Ishikawa (cell line): ENCODE data around the gene SMIM27.

Experiments used
- CEBPB ChIP-seq: IDR thresholded peaks from 2 replicates; pipeline ENCODE4 v1.6.1; 2012
- CREB1 ChIP-seq: IDR thresholded peaks from 2 replicates; pipeline ENCODE4 v1.6.1; 2012; ENCODE audit warnings: low read depth
- EGR1 ChIP-seq: IDR thresholded peaks from 2 replicates; pipeline ENCODE4 v1.6.1; 2012
- EP300 ChIP-seq: IDR thresholded peaks from 2 replicates; pipeline ENCODE4 v1.6.1; 2012; ENCODE audit warnings: borderline replicate concordance
- FOXM1 ChIP-seq: IDR thresholded peaks from 2 replicates; pipeline ENCODE4 v1.6.1; 2012; ENCODE audit warnings: low read depth, borderline replicate concordance
- NFIC ChIP-seq: IDR thresholded peaks from 2 replicates; pipeline ENCODE4 v1.6.1; 2012
- RAD21 ChIP-seq: IDR thresholded peaks from 2 replicates; pipeline ENCODE4 v1.6.1; 2012; ENCODE audit warnings: low read depth
- TAF1 ChIP-seq: IDR thresholded peaks from 2 replicates; pipeline ENCODE4 v1.6.1; 2012; ENCODE audit warnings: low read depth, mild to moderate bottlenecking
- TCF12 ChIP-seq: IDR thresholded peaks from 2 replicates; pipeline ENCODE4 v1.6.1; 2012; ENCODE audit warnings: low read depth
- TEAD4 ChIP-seq: IDR thresholded peaks from 2 replicates; pipeline ENCODE4 v1.6.1; 2012
- YY1 ChIP-seq: IDR thresholded peaks from 2 replicates; pipeline ENCODE4 v1.6.1; 2012; ENCODE audit warnings: low read depth
- TF ChIP-seq, protein P1 (sequence below): IDR thresholded peaks from 2 replicates; pipeline ENCODE4 v1.6.1; 2012
- TF ChIP-seq, protein P2 (sequence below): IDR thresholded peaks from 2 replicates; pipeline ENCODE4 v1.6.1; 2012; ENCODE audit warnings: low read depth, mild to moderate bottlenecking
- TF ChIP-seq, protein P3 (sequence below): IDR thresholded peaks from 2 replicates; pipeline ENCODE4 v1.6.1; 2012

DNA sequence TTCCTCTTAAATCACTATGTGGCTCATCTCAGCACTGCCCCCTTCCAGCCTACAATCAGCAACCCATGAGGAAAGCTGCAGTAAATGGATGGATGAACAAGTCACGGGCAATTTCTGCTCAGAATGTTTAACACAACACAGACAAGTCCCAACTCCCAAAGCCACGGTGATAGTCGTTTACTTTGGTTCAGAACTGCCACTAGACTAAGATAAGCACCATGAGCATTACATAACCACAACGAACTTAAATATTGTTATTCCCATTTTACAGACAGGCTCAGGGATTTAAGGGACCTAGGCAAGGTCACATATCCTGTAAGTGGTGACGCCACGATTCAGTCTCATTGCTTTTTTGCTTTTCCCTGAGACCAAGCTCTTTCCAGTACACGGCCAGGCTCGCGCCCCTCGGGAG, 2.0 kb upstream of the SMIM27 start:
- no peak for TF ChIP-seq CREB1
- no peak for TF ChIP-seq EP300
- TF ChIP-seq, protein P1, sequence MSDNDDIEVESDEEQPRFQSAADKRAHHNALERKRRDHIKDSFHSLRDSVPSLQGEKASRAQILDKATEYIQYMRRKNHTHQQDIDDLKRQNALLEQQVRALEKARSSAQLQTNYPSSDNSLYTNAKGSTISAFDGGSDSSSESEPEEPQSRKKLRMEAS = no peak
- TF ChIP-seq, protein P2, sequence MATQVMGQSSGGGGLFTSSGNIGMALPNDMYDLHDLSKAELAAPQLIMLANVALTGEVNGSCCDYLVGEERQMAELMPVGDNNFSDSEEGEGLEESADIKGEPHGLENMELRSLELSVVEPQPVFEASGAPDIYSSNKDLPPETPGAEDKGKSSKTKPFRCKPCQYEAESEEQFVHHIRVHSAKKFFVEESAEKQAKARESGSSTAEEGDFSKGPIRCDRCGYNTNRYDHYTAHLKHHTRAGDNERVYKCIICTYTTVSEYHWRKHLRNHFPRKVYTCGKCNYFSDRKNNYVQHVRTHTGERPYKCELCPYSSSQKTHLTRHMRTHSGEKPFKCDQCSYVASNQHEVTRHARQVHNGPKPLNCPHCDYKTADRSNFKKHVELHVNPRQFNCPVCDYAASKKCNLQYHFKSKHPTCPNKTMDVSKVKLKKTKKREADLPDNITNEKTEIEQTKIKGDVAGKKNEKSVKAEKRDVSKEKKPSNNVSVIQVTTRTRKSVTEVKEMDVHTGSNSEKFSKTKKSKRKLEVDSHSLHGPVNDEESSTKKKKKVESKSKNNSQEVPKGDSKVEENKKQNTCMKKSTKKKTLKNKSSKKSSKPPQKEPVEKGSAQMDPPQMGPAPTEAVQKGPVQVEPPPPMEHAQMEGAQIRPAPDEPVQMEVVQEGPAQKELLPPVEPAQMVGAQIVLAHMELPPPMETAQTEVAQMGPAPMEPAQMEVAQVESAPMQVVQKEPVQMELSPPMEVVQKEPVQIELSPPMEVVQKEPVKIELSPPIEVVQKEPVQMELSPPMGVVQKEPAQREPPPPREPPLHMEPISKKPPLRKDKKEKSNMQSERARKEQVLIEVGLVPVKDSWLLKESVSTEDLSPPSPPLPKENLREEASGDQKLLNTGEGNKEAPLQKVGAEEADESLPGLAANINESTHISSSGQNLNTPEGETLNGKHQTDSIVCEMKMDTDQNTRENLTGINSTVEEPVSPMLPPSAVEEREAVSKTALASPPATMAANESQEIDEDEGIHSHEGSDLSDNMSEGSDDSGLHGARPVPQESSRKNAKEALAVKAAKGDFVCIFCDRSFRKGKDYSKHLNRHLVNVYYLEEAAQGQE = no peak
- no peak for TF ChIP-seq TAF1
- TF ChIP-seq RAD21 = no peak
- TF ChIP-seq CEBPB = no peak
- no peak for TF ChIP-seq FOXM1
- no peak for TF ChIP-seq TCF12
- TF ChIP-seq, protein P3, sequence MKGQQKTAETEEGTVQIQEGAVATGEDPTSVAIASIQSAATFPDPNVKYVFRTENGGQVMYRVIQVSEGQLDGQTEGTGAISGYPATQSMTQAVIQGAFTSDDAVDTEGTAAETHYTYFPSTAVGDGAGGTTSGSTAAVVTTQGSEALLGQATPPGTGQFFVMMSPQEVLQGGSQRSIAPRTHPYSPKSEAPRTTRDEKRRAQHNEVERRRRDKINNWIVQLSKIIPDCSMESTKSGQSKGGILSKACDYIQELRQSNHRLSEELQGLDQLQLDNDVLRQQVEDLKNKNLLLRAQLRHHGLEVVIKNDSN = no peak
- TF ChIP-seq TEAD4 = no peak
- no peak for TF ChIP-seq NFIC
- TF ChIP-seq EGR1 = no peak
- TF ChIP-seq YY1 = no peak
